Measurements from ENCODE around the gene CNPY2. TPM values are rescaled to one million over a fixed set of nuclear protein-coding genes. Genes with fewer than 3 reads are reported as not detected.

Gene CNPY2
- total and polyA plus RNA-seq, 2 of the 13 experiments (the other 11 are each of a cell fraction or from before 2014, with no cell fraction given), result 285 to 356 TPM

GRCh38 chr12:56359851-56360767, 44.3 kb upstream of the CNPY2 start, which contains the start of gene STAT2 (continued):
- TF ChIP-seq IRF9 (CRISPR knock-in tag; IDR thresholded peaks at IDR 0.05; ENCODE audit: borderline replicate concordance) (peak; percentile 65; the same call in 1 of the 2 replicates), EHMT2 (IDR thresholded peaks at IDR 0.05; ENCODE audit: borderline replicate concordance, low read depth, low read length) (no peak), ZNF737 (CRISPR knock-in tag; IDR thresholded peaks at IDR 0.05; ENCODE audit: borderline replicate concordance) (no peak), REST (IDR thresholded peaks at IDR 0.05; ENCODE audit: borderline replicate concordance in 1 of 2, low read depth in 1 of 2, low read length in 2 of 2) (peak in 1 of 2 experiments; percentile 63; a peak in 1 of 4 replicates), MXI1 (IDR thresholded peaks at IDR 0.05; ENCODE audit: borderline replicate concordance, low read depth, low read length) (peak; percentile 91; the same call in 1 of the 3 replicates), ZNF484 (CRISPR knock-in tag; IDR thresholded peaks at IDR 0.05; ENCODE audit: borderline replicate concordance, low read depth) (no peak), UBTF (CRISPR knock-in tag; IDR thresholded peaks at IDR 0.05) (peak; percentile 62; the same call in 1 of the 2 replicates), SMAD9 (CRISPR knock-in tag; IDR thresholded peaks at IDR 0.05) (no peak), TP53 (CRISPR knock-in tag; conservative IDR thresholded peaks at IDR 0.05) (no peak), THAP8 (CRISPR knock-in tag; IDR thresholded peaks at IDR 0.05; ENCODE audit: borderline replicate concordance) (no peak; the same call in 1 of the 2 replicates), ZNF709 (CRISPR knock-in tag; IDR thresholded peaks at IDR 0.05) (no peak), YY1 (IDR thresholded peaks at IDR 0.05; ENCODE audit: insufficient read depth, insufficient replicate concordance, low read depth, low read length) (peak; percentile 15), FOXM1 (CRISPR knock-in tag; IDR thresholded peaks at IDR 0.05) (no peak), ZNF512 (CRISPR knock-in tag; IDR thresholded peaks at IDR 0.05) (no peak), KLF6 (CRISPR knock-in tag; IDR thresholded peaks at IDR 0.05) (peak; percentile 64; the same call in 1 of the 2 replicates), ZNF75D (CRISPR knock-in tag; IDR thresholded peaks at IDR 0.05; ENCODE audit: borderline replicate concordance) (no peak), ZNF570 (CRISPR knock-in tag; IDR thresholded peaks at IDR 0.05; ENCODE audit: borderline replicate concordance) (no peak), NCOA5 (CRISPR knock-in tag; IDR thresholded peaks at IDR 0.05) (no peak)

All from HepG2 (cell line).